HG02884 (cell line): ENCODE measurements around the gene MAOA.
"Not testable (repeated sequence)": the region's sequence is repeated elsewhere in the genome, so short reads cannot be mapped to it uniquely, and the experiment has no call there.

Experiments
- ATAC-seq: cut with Tn5 transposase; IDR thresholded peaks from one replicate; pipeline ENCODE4 v1.9.1; 2021; ENCODE audit warnings: mild to moderate bottlenecking, moderate library complexity; ENCODE audit not compliant: unreplicated experiment

Gene MAOA

DNA sequence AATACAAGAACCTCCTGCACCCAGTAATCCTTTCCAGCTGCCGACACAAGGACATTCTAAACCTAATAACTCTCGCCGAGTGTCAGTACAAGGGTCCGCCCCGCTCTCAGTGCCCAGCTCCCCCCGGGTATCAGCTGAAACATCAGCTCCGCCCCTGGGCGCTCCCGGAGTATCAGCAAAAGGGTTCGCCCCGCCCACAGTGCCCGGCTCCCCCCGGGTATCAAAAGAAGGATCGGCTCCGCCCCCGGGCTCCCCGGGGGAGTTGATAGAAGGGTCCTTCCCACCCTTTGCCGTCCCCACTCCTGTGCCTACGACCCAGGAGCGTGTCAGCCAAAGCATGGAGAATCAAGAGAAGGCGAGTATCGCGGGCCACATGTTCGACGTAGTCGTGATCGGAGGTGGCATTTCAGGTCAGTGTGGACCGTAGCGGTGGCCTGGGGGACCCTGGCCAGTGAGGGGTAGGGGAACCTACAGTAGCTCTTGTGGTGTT is at the start of gene MAOA:
Gene MAOA (plus strand): TSS at position 295 of the 490 bp plus-strand sequence. CDS start 43 bp downstream, at position 338.
- no peak for ATAC-seq

- ATAC-seq: no peak
Measured at GRCh38 chrX:43612400-43612799, 43.7 kb upstream of the MAOA start.

- ATAC-seq: no peak
Measured at GRCh38 chrX:43615660-43616059, 40.4 kb upstream of the MAOA start.

DNA sequence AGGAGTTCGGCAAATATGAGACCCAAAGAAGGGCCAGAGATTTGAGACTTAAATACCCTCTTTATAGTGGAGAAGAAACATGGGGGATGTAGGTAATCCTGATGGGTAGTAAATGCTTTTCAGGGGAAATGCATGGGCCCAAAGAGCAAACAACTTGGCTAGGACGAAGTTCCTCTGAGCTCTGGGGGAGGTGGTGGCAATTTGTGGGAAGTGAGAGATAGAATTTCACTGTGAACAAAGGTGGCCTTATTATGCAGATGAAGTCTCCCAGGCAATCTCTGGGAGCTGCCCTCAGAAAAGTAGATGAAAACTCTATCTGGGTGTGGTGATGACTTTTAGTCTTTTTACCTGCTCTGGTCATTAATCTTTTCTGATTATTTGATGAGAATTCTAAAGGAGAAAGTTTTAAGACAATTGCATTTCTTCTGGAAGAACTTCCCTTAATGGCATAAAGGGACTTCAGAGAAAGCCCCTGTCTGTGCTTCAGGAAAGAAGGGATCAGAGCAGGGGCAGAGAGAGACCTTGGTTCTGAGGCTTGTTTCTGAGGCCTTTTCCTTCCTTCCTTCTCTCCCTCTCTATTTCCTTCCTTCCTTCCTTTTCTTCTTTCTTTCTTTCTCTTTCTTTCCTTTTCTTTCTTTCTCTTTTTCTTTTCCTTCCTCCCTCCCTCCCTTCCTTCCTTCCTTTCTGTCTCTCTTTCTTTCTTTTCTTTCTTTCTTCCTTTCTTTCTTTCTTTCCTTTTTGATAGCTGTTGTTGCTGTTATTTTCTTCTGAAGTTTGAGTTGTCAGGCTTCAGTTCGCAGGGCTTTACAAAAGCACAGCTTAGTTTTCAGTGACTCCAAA is 37.5 kb upstream of the MAOA start:
- no peak for ATAC-seq

DNA sequence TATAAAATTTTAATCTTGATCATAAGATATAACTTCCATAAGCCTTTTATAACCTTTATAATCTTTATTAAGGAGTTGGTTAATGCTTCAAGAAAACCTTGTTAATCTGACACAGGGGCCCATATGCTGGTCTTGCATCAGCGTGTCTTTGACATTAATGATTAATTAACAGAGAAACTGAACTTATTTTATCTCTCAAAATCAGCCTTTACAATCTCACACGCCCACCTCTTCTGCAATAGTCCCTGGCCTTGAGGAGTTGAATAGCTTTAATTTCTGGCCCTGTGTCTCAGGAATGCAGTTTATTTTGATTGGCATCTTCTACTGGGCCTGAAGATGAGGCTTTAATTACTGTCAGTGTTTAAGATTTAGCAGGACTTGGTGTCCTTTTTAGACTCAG is 36.2 kb upstream of the MAOA start:
- not testable (repeated sequence) for ATAC-seq

GRCh38 chrX:43627147-43627546 is 29.0 kb upstream of the MAOA start:
- no peak for ATAC-seq

DNA sequence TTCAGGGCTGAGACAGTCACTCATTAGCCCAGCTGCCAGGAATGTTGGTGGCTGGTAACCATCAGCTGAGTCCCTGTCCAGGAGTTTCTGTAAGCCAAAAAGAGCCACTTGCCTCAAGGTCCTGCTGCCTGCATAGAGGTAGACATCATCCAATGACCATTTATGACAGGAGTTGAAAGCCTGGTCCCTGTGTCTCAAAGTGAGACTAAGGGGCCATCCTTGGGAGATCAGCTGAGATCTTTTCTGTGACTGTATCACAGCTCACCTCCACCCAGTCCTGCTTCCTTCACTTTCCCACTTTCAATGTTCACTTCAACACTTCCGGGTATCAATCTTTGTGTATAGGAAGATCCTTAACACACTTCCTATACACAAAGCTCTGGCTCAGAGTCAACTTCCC is 28.4 kb upstream of the MAOA start:
- ATAC-seq: no peak

DNA sequence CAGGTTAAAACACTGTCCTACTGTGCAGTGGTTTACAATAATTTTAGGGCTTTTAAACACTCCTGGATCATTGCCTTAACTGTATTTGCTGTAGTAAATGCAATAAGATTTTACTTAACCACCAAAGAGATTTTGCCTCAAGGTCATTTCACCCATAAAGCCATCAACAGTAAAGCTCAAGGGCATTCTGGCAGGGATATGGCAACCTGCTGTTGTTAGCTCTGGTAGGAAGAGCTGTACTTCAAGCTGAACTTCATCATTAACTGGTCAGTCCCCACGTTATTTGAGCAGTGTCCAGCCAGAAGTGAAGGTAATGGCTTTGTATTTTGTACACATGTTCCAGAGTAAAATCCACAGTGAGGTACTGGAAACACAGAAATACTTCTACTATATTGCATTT is 26.9 kb upstream of the MAOA start:
- no peak for ATAC-seq

DNA sequence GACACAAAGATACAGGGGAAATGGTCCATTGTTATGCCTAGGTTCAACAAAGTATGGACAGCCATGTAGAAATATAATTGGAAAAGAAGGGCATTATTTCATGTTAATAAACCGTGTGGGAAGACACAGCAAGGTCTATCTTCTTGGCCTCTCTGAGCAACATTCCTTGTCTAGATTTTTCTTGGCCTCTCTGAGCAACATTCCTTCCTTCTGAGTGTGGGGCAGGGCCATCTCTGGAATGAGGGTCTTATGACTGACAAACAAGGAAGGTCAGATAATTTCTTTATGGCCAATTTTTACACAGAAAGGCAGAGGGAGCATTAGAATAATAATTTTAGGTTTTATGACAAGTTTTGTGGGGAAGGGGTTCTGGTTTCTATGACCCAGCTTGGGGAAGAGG is 24.3 kb upstream of the MAOA start:
- no peak for ATAC-seq

DNA sequence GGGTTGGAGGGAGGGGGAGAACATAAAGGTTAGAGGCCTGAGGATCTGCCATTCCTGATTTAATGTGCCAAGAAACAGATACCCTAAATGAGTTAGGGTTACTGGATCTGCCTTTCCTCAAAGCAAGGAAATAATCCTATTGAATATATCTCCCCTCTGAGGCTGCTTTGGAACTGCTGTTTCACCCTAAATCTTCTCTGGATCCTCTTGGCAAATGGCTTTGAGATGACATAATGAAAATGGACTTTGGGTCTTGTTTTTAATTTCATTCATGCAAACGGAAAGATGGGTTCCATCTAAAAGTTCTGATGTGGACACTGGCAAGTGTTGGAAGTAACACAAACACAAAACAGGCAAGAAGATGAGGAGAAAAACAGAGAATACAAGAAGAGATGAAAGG is 23.0 kb upstream of the MAOA start:
- ATAC-seq: no peak

DNA sequence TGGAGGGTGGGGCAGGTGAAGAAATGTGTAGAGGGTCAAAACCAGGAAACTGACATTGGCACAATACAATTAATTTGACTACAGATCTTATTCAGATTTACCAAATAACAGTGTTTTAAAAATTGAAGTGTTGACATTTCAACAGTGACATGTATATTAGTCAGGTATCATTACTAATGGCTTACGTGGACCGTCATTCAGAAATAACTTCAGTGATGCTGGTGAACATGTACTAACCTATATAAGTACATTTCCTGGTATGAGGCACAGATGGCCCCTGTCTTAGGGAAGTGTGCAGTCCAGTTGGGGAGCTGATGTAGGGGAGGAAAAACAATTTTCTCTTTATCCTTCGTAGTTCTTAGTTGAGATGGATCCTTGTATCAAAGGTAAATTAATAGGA is 22.3 kb upstream of the MAOA start:
- ATAC-seq: no peak

DNA sequence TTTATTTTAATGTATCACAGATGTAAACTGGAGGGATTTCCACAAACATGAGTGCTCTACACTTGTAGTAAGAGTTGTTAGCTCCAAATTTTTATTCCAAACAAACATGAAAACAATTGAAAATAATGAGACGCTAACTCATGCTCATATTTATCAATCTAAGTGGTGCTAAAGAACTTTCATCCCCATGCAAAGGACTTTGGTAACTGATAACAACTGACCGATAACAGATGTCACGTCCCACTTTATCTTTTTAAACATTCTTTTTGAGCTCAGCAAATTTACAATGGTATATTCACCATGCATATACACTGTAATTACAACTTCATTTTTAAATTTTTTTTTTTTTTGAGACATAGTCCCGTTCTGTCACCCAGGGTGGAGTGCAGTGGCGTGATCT is 15.6 kb upstream of the MAOA start:
- ATAC-seq: no peak

DNA sequence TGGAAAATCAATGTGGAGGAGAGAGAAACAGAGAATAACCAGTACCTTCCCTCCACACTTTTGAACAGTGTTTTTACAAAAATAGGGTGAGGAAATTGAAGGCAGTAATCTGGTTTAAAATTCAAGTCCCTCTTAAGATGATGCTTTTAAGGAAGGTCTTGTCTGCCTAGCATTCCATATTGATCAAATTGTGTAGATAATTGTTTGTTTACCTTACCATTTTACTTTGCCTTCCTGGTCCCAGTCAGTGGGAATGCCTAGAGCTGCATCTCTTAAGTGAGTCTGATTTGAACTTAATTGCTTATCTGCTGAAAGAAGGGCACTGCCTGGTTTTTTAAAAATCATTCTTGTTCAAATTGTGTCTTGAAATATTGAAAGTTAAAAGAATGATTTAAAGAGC is 14.4 kb upstream of the MAOA start:
- no peak for ATAC-seq

GRCh38 chrX:43643201-43643600 is 12.9 kb upstream of the MAOA start:
- ATAC-seq: no peak

- no peak for ATAC-seq
Measured at GRCh38 chrX:43643662-43644061, 12.4 kb upstream of the MAOA start.

GRCh38 chrX:43644124-43644701 is 11.9 kb upstream of the MAOA start:
- no peak for ATAC-seq

GRCh38 chrX:43646800-43647199 is 9.3 kb upstream of the MAOA start:
- ATAC-seq: no peak

GRCh38 chrX:43654431-43655150 is 1.5 kb upstream of the MAOA start:
- peak; percentile 94 for ATAC-seq

DNA sequence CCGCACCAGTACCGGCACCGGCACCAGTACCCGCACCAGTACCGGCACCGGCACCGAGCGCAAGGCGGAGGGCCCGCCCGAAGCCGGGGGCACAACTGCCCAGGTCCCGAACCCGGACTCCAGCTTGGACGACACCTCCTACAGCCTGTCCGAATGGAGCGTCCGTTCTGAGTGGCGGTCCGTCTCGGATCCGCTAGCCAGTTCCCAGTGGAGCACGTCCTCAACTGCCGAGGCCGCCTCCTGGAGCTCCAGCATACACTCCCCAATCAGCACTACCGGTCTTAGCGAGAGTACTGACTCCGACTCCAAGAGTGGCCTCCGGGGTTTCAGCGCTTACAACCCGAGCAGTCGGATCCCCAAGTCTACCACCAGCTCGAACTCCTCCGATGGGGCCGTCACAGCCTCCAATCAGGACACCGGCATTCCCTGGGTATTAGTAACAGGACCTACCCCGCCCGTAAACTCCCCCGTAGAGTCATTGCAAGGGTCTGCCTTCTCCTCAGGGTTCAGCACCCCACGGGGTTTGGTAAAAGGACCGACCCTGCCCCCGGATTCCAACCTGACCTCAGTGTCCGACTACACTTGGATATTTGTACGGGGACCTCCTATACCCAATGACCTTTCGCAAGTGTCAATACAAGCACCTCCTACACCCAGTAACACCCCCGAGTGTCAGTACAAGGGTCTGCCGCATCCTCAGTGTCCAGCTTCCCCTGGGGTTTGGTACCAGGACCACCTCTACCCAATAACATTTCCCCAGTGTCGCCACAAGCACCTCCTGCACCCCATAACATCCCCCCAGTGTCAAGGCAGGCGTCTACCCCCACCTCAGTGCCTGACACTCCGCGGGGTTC is 721 bp upstream of the MAOA start:
- ATAC-seq: no peak

- ATAC-seq: no peak
Measured at GRCh38 chrX:43657671-43658070, 1.6 kb downstream of the MAOA start.
